A549 (cell line): Measurements from ENCODE around the gene SPPL3. TPM values are rescaled to one million over a fixed set of nuclear protein-coding genes. Genes with fewer than 3 reads are reported as not detected.
"Not testable (repeated sequence)": the region's sequence is repeated elsewhere in the genome, so short reads cannot be mapped to it uniquely, and the experiment has no call there.

Source experiments
- ATAC-seq, 2 experiments: fragments of 200-7000 bp in 1 of 2; fragments of >200 bp in 1 of 2; cut with Nextera tagmentation in 1 of 2; cut with Tn5 transposase in 1 of 2; 3 replicates each; pipeline versions ENCODE4 v1.8.0 to v1.9.1; 2018 to 2020; ENCODE audit warnings: mild to moderate bottlenecking in 1 of 2, moderate library complexity in 1 of 2
- CTCF ChIA-PET: fragments of 300-600 bp; sonication (Branson Sonifier 250); formaldehyde crosslinking; extraction: SDS; loops from one replicate; lab custom pipeline; 2021; ENCODE audit warnings: antibody characterized with exemption, inconsistent platforms; lab: Yijun Ruan, JAX
- POLR2A ChIA-PET: fragments of 350-600 bp; formaldehyde crosslinking; extraction: SDS; loops from one replicate; lab custom pipeline; 2021; ENCODE audit warnings: antibody characterized with exemption, inconsistent platforms; lab: Yijun Ruan, JAX
- DNase-seq, 2 experiments: peaks; one replicate each; pipeline versions ENCODE4 v3.0.0 to v3.0.0-alpha.2; 2011 to 2016; ENCODE audit warnings: low read depth in 1 of 2, low spot score in 1 of 2
- FAIRE-seq: peaks from 2 replicates; lab custom pipeline; 2011; peaks lifted over from hg19 to GRCh38; lab: Jason Lieb, UNC
- H3K27ac ChIP-seq, 2 experiments: fragments of >200 bp; sonication (Bioruptor Twin); formaldehyde crosslinking; 3 replicates each; pipeline ENCODE4 v1.5.1; 2016 to 2017
- H3K4me1 ChIP-seq: fragments of >200 bp; sonication (Bioruptor Twin); formaldehyde crosslinking; 3 replicates; pipeline ENCODE4 v1.6.1; 2016
- H3K4me2 ChIP-seq: fragments of >200 bp; sonication (Bioruptor Twin); formaldehyde crosslinking; 3 replicates; pipeline ENCODE4 v1.6.1; 2016
- H3K4me3 ChIP-seq: fragments of >200 bp; sonication (Bioruptor Twin); formaldehyde crosslinking; 3 replicates; pipeline ENCODE4 v1.5.1; 2016
- H3K9me3 ChIP-seq: fragments of >200 bp; sonication (Bioruptor Twin); formaldehyde crosslinking; 3 replicates; pipeline ENCODE4 v1.6.1; 2016
- ATOH8 ChIP-seq: fragments of 250-450 bp; sonication (Bioruptor Pico); IDR thresholded peaks from 2 replicates; pipeline ENCODE4 v1.5.0; 2020; ENCODE audit warnings: low read depth, mild to moderate bottlenecking, moderate library complexity
- BHLHE40 ChIP-seq: IDR thresholded peaks from 2 replicates; pipeline ENCODE4 v1.6.1; 2012; ENCODE audit warnings: low read depth, low read length, inconsistent platforms
- CBX2 ChIP-seq: fragments of 200-600 bp; sonication (generic); IDR thresholded peaks from 2 replicates; pipeline ENCODE4 v1.6.1; 2016; ENCODE audit warnings: low read depth, mild to moderate bottlenecking, borderline replicate concordance
- EHF ChIP-seq: fragments of 250-450 bp; sonication (Bioruptor Pico); IDR thresholded peaks from 2 replicates; pipeline ENCODE4 v1.5.0; 2020; ENCODE audit warnings: mild to moderate bottlenecking
- EP300 ChIP-seq, 2 experiments: fragments of >200 bp; sonication (Bioruptor Twin); formaldehyde crosslinking; IDR thresholded peaks; 2 replicates in 1 of 2; 3 replicates in 1 of 2; pipeline ENCODE4 v1.6.1; 2016 to 2017
- FOSL2 ChIP-seq, 2 experiments: fragments of 450-650 bp in 1 of 2; fragments of >200 bp in 1 of 2; sonication (Bioruptor Twin) in 1 of 2; formaldehyde crosslinking; IDR thresholded peaks; 2 replicates each; pipeline versions ENCODE4 v1.5.0 to v1.6.1; 2016 to 2020; ENCODE audit warnings: mild to moderate bottlenecking in 1 of 2, moderate library complexity in 1 of 2
- GATA3 ChIP-seq: IDR thresholded peaks from 2 replicates; pipeline ENCODE4 v1.6.1; 2012; ENCODE audit warnings: borderline replicate concordance
- HEYL ChIP-seq: fragments of 250-450 bp; sonication (Bioruptor Pico); IDR thresholded peaks from 2 replicates; pipeline ENCODE4 v1.8.0; 2021; ENCODE audit warnings: mild to moderate bottlenecking, moderate library complexity
- KDM5A ChIP-seq: fragments of 200-600 bp; sonication (generic); IDR thresholded peaks from 2 replicates; pipeline ENCODE4 v1.6.1; 2016; ENCODE audit warnings: antibody characterized with exemption, mild to moderate bottlenecking
- NPAS2 ChIP-seq: fragments of 250-450 bp; sonication (Bioruptor Pico); IDR thresholded peaks from 2 replicates; pipeline ENCODE4 v1.8.0; 2022; ENCODE audit warnings: mild to moderate bottlenecking, moderate library complexity, borderline replicate concordance
- NR3C1 ChIP-seq: fragments of >200 bp; sonication (Bioruptor Twin); formaldehyde crosslinking; IDR thresholded peaks from 3 replicates; pipeline ENCODE4 v1.6.1; 2017
- RAD21 ChIP-seq, 2 experiments: fragments of >200 bp in 1 of 2; sonication (Bioruptor Twin) in 1 of 2; formaldehyde crosslinking in 1 of 2; IDR thresholded peaks in 1 of 2; conservative IDR thresholded peaks in 1 of 2; 2 replicates in 1 of 2; 3 replicates in 1 of 2; pipeline ENCODE4 v1.6.1; 2012 to 2018; ENCODE audit warnings: inconsistent platforms in 1 of 2
- ZC3H11A ChIP-seq: fragments of 450-650 bp; IDR thresholded peaks from 2 replicates; pipeline ENCODE4 v1.6.1; 2014; ENCODE audit warnings: antibody characterized with exemption, mild to moderate bottlenecking
- ZFP36 ChIP-seq: fragments of 450-650 bp; IDR thresholded peaks from 2 replicates; pipeline ENCODE4 v1.6.1; 2014; ENCODE audit warnings: borderline replicate concordance; ENCODE audit not compliant: partially characterized antibody
- ZSCAN20 ChIP-seq: fragments of 250-450 bp; sonication (Bioruptor Pico); IDR thresholded peaks from 2 replicates; pipeline ENCODE4 v1.8.0; 2022; ENCODE audit warnings: mild to moderate bottlenecking, moderate library complexity
- WGBS: methylation state at CpG from one replicate; pipeline ENCODE4 v1.1.6; 2017; ENCODE audit errors: missing lambda C conversion rate; 5-methylcytosine and 5-hydroxymethylcytosine counted together
- polyA plus RNA-seq, 4 experiments: library from polyadenylated mRNA; depleted of rRNA in 3 of 4; stranded (reverse); fragments of >200 nt; fragmentation: RNase III in 1 of 4; extraction: RNeasy Plus Mini Kit Qiagen cat#74134 plus additional on column Dnase treatment in 1 of 4; gene quantifications; 2 replicates in 3 of 4; 3 replicates in 1 of 4; pipeline ENCODE4 v1.2.3, GENCODE V29; 2011 to 2017
- TF ChIP-seq, protein P1 (sequence below): IDR thresholded peaks from 2 replicates; pipeline ENCODE4 v1.6.1; 2012; ENCODE audit warnings: low read depth, borderline replicate concordance
- TF ChIP-seq, protein P2 (sequence below): fragments of 250-450 bp; sonication (Bioruptor Pico); IDR thresholded peaks from 2 replicates; pipeline ENCODE4 v1.5.0; 2021; ENCODE audit warnings: mild to moderate bottlenecking, moderate library complexity, borderline replicate concordance

Gene SPPL3
- polyA plus RNA-seq, 2 of the 4 experiments (the other 2 are of a cell fraction): 25.0 to 26.6 TPM

DNA sequence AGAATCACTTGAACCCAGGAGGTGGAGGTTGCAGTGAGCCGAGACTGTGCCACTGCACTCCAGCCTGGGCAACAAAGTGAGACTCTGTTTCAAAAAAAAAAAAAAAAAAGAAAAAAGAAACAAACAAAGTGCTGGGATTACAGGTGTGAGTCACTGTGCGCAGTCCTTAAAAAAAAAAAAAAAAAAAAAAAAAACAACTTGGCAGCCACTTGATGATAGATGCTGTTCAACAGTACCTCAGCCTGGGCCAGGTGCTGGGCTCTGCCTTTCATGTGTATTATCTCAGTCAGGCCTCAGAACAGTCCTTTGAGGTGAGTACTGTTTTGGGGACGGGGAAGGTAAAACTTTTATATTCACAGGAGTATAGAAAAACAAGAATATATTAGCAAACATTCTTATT lies 169.0 kb downstream of the SPPL3 start:
- FAIRE-seq: no peak
- 87% methylated on average over 3 of the region's 3 CpGs for WGBS
- Histone ChIP-seq H3K4me3 (no peak overlapping the region), H3K4me1 (no peaks in the 10 kb centered on the region), H3K9me3 (no peaks in the 10 kb centered on the region), H3K27ac (no peak overlapping the region), H3K4me2 (no peak overlapping the region)
- no peak for DNase-seq
- TF ChIP-seq KDM5A (no peak), NR3C1 (no peak), EP300 (IDR thresholded peaks at IDR 0.05) (no peak), CBX2 (no peak), EHF (no peak)
- POLR2A ChIA-PET: no interaction called here
- CTCF ChIA-PET: interaction anchor here (1.5 kb wide), 1 partner anchor 89 kb away, joined by 4 read pairs; no protein-coding TSS in a partner anchor
- ATAC-seq: no peak

- ATAC-seq (no peak), DNase-seq (no peak), FAIRE-seq (no peak)
- Histone ChIP-seq H3K9me3 (no peaks in the 10 kb centered on the region), H3K4me3 (no peak overlapping the region), H3K4me2 (no peak overlapping the region), H3K27ac (no peak overlapping the region), H3K4me1 (no peaks in the 10 kb centered on the region)
- POLR2A ChIA-PET: no interaction called here
- 91% methylated on average over 10 of the region's 10 CpGs for WGBS
- no peak for TF ChIP-seq ATOH8 (CRISPR knock-in tag)
- CTCF ChIA-PET: no interaction called here
Measured at GRCh38 chr12:120734210-120734609, 169.9 kb downstream of the SPPL3 start.

DNA sequence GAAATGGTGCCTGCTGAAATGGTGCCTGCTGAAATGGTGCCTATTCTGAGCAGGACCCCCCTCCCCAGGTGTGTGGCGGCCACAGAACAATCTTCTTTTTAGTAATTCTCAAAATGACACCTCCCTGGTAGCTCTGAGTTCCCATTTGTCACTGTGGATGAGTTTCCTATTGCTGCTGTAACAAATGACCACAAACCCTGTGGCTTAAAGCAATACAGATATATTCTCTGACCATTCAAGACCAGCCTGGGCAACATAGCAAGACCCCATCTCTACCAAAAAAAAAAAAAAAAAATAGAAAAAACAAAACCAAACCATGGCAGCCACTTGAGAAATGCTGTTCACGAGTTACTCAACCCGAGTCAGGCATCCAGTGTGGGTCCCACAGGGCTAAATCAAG lies 170.6 kb downstream of the SPPL3 start:
- TF ChIP-seq FOSL2 (IDR thresholded peaks at IDR 0.05): no peak
- TF ChIP-seq FOSL2 (CRISPR knock-in tag; IDR thresholded peaks at IDR 0.05): no peak
- TF ChIP-seq, protein P1, sequence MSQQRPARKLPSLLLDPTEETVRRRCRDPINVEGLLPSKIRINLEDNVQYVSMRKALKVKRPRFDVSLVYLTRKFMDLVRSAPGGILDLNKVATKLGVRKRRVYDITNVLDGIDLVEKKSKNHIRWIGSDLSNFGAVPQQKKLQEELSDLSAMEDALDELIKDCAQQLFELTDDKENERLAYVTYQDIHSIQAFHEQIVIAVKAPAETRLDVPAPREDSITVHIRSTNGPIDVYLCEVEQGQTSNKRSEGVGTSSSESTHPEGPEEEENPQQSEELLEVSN: no peak
- TF ChIP-seq ZSCAN20 (CRISPR knock-in tag): no peak
- TF ChIP-seq RAD21 (conservative IDR thresholded peaks at IDR 0.05 in 1 of 2, IDR thresholded peaks at IDR 0.05 in 1 of 2): no peak
- TF ChIP-seq, protein P2, sequence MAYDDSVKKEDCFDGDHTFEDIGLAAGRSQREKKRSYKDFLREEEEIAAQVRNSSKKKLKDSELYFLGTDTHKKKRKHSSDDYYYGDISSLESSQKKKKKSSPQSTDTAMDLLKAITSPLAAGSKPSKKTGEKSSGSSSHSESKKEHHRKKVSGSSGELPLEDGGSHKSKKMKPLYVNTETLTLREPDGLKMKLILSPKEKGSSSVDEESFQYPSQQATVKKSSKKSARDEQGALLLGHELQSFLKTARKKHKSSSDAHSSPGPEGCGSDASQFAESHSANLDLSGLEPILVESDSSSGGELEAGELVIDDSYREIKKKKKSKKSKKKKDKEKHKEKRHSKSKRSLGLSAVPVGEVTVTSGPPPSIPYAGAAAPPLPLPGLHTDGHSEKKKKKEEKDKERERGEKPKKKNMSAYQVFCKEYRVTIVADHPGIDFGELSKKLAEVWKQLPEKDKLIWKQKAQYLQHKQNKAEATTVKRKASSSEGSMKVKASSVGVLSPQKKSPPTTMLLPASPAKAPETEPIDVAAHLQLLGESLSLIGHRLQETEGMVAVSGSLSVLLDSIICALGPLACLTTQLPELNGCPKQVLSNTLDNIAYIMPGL (CRISPR knock-in tag): no peak
- no peak for TF ChIP-seq ZC3H11A
- TF ChIP-seq NPAS2 (CRISPR knock-in tag): no peak
- TF ChIP-seq ZFP36: no peak
- no peak for TF ChIP-seq BHLHE40
- TF ChIP-seq GATA3: no peak
- TF ChIP-seq HEYL (CRISPR knock-in tag): no peak
- TF ChIP-seq ATOH8 (CRISPR knock-in tag): no peak
- TF ChIP-seq, all 56 proteins: peak for 0
- WGBS: 65% methylated on average over 3 of the region's 3 CpGs
- Histone ChIP-seq H3K27ac (no peak overlapping the region), H3K9me3 (no peaks in the 10 kb centered on the region), H3K4me2 (no peak overlapping the region), H3K4me1 (no peaks in the 10 kb centered on the region), H3K4me3 (no peak overlapping the region)
- CTCF ChIA-PET: no interaction called here
- POLR2A ChIA-PET: no interaction called here
- DNase-seq (no peak), ATAC-seq (no peak), FAIRE-seq (no peak)

DNA sequence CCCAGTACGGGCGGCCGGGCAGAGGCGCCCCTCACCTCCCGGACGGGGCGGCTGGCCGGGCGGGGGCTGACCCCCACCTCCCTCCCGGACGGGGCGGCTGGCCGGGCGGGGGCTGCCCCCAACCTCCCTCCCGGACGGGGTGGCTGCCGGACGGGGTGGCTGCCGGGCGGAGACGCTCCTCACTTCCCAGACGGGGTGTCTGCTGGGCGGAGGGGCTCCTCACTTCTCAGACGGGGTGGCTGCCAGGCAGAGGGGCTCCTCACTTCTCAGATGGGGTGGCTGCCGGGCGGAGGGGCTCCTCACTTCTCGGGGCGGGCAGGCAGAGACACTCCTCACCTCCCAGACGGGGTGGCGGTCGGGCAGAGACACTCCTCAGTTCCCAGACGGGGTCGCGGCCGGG lies 172.0 kb downstream of the SPPL3 start:
- WGBS: 92% methylated on average over 11 of the region's 35 CpGs

More for the DNA sequence above, 172.0 kb downstream of the SPPL3 start:
- H3K9me3 ChIP-seq, DNase-seq, CTCF ChIA-PET, H3K4me1 ChIP-seq, H3K4me3 ChIP-seq, H3K4me2 ChIP-seq, POLR2A ChIA-PET, FAIRE-seq, ATAC-seq, H3K27ac ChIP-seq: not testable (repeated sequence)
